Osteoblast (primary cell): ENCODE data around the gene CCDC66. TPM values are rescaled to one million over a fixed set of nuclear protein-coding genes. Genes with fewer than 3 reads are reported as not detected.

Experiments used
- DNase-seq: peaks from one replicate; pipeline ENCODE4 v3.0.0; 2011; ENCODE audit warnings: low spot score, mixed read lengths; ENCODE audit not compliant: insufficient read length; ENCODE audit errors: missing footprints
- H2AFZ ChIP-seq: 2 replicates; pipeline ENCODE4 v1.6.0; 2011; ENCODE audit warnings: mild to moderate bottlenecking, low read length
- H3K27ac ChIP-seq: 2 replicates; pipeline ENCODE4 v1.5.1; 2011; ENCODE audit warnings: mild to moderate bottlenecking, low read depth, low read length, moderate library complexity
- H3K27me3 ChIP-seq: 2 replicates; pipeline ENCODE4 v1.6.0; 2012; ENCODE audit warnings: mild to moderate bottlenecking, control low read depth, inconsistent platforms, low read length, moderate library complexity; ENCODE audit not compliant: insufficient read depth
- H3K36me3 ChIP-seq: 2 replicates; pipeline ENCODE4 v1.5.1; 2011; ENCODE audit warnings: mild to moderate bottlenecking, low read length, control low read depth, moderate library complexity; ENCODE audit not compliant: insufficient read depth
- H3K4me1 ChIP-seq: 2 replicates; pipeline ENCODE4 v1.5.1; 2011; ENCODE audit warnings: mild to moderate bottlenecking, low read length, control low read depth, moderate library complexity; ENCODE audit not compliant: insufficient read depth
- H3K4me2 ChIP-seq: 2 replicates; pipeline ENCODE4 v1.6.0; 2011; ENCODE audit warnings: mild to moderate bottlenecking, low read length; ENCODE audit not compliant: insufficient read depth
- H3K4me3 ChIP-seq: fragments of 200-600 bp; sonication (generic); 3 replicates; pipeline ENCODE4 v1.5.1; 2012; ENCODE audit warnings: mild to moderate bottlenecking, low read length, inconsistent platforms; ENCODE audit not compliant: insufficient read depth
- H3K79me2 ChIP-seq: 2 replicates; pipeline ENCODE4 v1.6.0; 2012; ENCODE audit warnings: mild to moderate bottlenecking, low read length, control low read depth, inconsistent platforms; ENCODE audit not compliant: insufficient read depth
- H3K9me3 ChIP-seq: 2 replicates; pipeline ENCODE4 v1.5.1; 2011; ENCODE audit warnings: low read depth, low read length, control low read depth
- H4K20me1 ChIP-seq: 2 replicates; pipeline ENCODE4 v1.6.0; 2012; ENCODE audit warnings: mild to moderate bottlenecking, low read length, control low read depth; ENCODE audit not compliant: insufficient read depth
- total RNA-seq: library from RNA; depleted of rRNA; stranded (reverse); fragments of >200 nt; gene quantifications from 2 replicates; pipeline ENCODE4 v1.2.3, GENCODE V29; 2012
- TF ChIP-seq, protein P1 (sequence below): IDR thresholded peaks from 2 replicates; pipeline ENCODE4 v1.5.1; 2011; ENCODE audit warnings: mild to moderate bottlenecking, low read depth, low read length, moderate library complexity; ENCODE audit errors: extremely low read depth

Gene CCDC66
- total RNA-seq, 1 donor, result 34.7 TPM

DNA sequence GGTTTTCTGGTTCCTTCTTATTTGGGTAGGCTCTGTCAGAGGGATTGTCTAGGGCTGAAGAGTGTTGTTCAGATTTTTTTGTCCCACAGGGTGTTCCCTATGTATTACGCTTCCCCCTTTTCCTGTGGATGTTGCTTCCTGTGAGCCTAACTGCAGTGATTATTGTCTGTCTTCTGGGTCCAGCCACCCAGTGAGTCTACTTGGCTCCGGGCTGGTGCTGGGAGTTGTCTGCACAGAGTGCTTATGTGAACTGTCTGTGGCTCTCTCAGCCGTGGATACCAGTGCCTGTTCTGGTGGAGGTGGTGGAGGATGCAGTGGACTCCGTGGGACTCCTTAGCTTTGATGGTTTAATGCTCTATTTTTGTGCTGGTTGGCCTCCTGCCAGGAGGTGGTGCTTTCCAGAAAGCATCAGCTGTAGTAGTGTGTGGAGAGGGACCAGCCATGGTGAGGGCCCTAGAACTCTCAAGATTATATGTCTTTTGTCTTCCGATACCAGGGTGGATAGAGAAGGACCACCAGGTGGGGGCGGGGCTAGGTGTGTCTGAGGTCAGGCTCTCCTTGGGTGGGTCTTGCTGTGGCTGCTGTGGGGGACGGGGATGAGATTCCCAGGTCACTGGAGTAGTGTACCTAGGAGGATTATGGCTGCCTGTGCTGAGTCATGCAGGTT, 53.8 kb downstream of the CCDC66 start:
- no peak overlapping the region for H3K27ac ChIP-seq
- H3K36me3 ChIP-seq, result peaks cover 7% of the 10 kb centered on the region
- TF ChIP-seq, protein P1, sequence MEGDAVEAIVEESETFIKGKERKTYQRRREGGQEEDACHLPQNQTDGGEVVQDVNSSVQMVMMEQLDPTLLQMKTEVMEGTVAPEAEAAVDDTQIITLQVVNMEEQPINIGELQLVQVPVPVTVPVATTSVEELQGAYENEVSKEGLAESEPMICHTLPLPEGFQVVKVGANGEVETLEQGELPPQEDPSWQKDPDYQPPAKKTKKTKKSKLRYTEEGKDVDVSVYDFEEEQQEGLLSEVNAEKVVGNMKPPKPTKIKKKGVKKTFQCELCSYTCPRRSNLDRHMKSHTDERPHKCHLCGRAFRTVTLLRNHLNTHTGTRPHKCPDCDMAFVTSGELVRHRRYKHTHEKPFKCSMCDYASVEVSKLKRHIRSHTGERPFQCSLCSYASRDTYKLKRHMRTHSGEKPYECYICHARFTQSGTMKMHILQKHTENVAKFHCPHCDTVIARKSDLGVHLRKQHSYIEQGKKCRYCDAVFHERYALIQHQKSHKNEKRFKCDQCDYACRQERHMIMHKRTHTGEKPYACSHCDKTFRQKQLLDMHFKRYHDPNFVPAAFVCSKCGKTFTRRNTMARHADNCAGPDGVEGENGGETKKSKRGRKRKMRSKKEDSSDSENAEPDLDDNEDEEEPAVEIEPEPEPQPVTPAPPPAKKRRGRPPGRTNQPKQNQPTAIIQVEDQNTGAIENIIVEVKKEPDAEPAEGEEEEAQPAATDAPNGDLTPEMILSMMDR, result no peak
- no peaks in the 10 kb centered on the region for H4K20me1 ChIP-seq
- H3K4me3 ChIP-seq, result no peak overlapping the region
- no peaks in the 10 kb centered on the region for H3K9me3 ChIP-seq
- H3K4me2 ChIP-seq, result no peak overlapping the region
- H2AFZ ChIP-seq, result no peak overlapping the region
- H3K79me2 ChIP-seq, result peaks cover 11% of the 10 kb centered on the region
- no peaks in the 10 kb centered on the region for H3K27me3 ChIP-seq
- no peak for DNase-seq
- no peaks in the 10 kb centered on the region for H3K4me1 ChIP-seq

DNA sequence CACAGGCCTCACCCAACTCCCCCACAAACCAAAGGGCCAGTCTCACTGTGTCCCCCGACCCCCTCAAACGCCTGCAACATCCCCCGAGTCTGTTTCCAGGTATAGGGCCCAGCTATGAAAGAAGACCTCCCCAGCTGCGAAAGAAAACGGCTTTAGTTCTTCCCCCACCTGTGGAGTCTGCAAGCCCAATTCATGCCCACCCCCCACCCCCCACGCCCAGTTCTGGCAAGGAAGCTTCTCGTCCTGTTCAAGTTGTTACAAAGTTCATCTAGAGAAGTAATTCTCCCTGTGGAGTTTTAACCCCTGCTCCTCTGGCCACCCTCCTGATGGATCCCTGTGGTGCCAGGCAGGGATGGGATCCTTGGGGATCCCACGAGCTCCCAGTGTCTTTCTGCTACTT, 54.4 kb downstream of the CCDC66 start:
- peaks cover 7% of the 10 kb centered on the region for H3K36me3 ChIP-seq
- no peaks in the 10 kb centered on the region for H3K9me3 ChIP-seq
- H3K4me1 ChIP-seq, result no peaks in the 10 kb centered on the region

DNA sequence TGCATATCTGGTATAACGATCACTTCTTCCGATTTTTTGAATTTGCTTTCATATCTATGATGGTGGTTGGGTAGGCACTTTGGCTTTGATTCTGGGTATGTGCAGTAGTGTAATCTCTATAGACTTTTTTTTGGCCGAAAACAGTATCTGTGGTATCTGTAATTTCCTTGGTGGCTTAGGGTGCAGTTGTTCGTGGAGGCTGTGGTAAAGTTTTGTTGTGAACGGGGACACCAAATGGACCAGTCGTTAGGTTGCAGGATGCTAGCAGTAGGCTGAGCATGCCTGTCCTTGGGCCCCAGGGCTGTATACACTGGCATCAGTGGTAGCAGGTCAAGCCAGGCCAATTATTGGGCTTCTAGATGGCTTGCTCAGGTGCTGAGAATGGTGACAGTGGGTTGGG, 55.2 kb downstream of the CCDC66 start:
- Histone ChIP-seq H3K27ac (no peak overlapping the region), H3K79me2 (peaks cover 11% of the 10 kb centered on the region), H2AFZ (no peak overlapping the region), H4K20me1 (no peaks in the 10 kb centered on the region), H3K9me3 (no peaks in the 10 kb centered on the region), H3K27me3 (no peaks in the 10 kb centered on the region), H3K4me3 (no peak overlapping the region), H3K4me2 (no peak overlapping the region), H3K4me1 (no peaks in the 10 kb centered on the region), H3K36me3 (peaks cover 7% of the 10 kb centered on the region)
- no peak for DNase-seq
- TF ChIP-seq, protein P1, result no peak

More for the DNA sequence above, 54.4 kb downstream of the CCDC66 start:
- Histone ChIP-seq H3K79me2 (peaks cover 11% of the 10 kb centered on the region), H3K27ac (no peak overlapping the region), H2AFZ (no peak overlapping the region), H3K4me2 (no peak overlapping the region), H4K20me1 (no peaks in the 10 kb centered on the region), H3K27me3 (no peaks in the 10 kb centered on the region), H3K4me3 (no peak overlapping the region)
- TF ChIP-seq, protein P1, result no peak
- no peak for DNase-seq

DNA sequence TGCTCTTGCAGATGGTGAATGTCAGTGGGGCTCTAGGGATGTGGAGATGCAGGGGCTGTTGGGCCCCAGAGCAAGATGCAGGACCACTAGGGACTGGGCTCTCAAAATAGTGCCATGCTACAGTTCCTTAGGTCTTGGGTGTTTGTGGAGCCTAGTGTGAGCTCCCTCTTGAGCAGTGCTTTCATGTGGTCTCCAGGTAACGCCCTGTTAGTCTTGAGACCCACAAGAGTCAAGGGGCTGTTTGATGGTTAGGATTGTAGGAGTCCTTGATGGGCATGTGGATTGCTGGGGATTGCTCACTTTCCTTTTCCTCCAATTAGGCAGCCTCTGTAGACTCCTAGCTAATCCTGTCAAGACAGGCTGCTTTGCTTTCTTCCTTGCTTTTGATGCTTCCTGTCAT, 56.0 kb downstream of the CCDC66 start:
- Histone ChIP-seq H3K4me3 (no peak overlapping the region), H3K36me3 (peaks cover 16% of the 10 kb centered on the region), H3K4me1 (no peaks in the 10 kb centered on the region), H3K27ac (no peak overlapping the region), H3K4me2 (no peak overlapping the region), H3K27me3 (no peaks in the 10 kb centered on the region), H2AFZ (no peak overlapping the region), H4K20me1 (no peaks in the 10 kb centered on the region), H3K79me2 (peaks cover 11% of the 10 kb centered on the region), H3K9me3 (no peaks in the 10 kb centered on the region)
- TF ChIP-seq, protein P1, result no peak
- peak; percentile 58 for DNase-seq
